Transverse colon (tissue), 4 donors: ENCODE data around the gene ATP11A. TPM values are rescaled to one million over a fixed set of nuclear protein-coding genes. Genes with fewer than 3 reads are reported as not detected.

Experiments used
- DNase-seq: peaks from one replicate; pipeline ENCODE4 v3.0.0-alpha.2; 2019
- H3K27ac ChIP-seq, 4 donors: fragments of 200-600 bp; sonication (generic); 2 replicates each; pipeline ENCODE4 v1.5.1; 2016 to 2018; ENCODE audit warnings: inconsistent platforms in 4 of 4
- H3K27me3 ChIP-seq: fragments of 200-600 bp; sonication (generic); 2 replicates; pipeline ENCODE4 v1.5.1; 2017; ENCODE audit warnings: inconsistent platforms
- H3K36me3 ChIP-seq, 4 donors: fragments of 200-600 bp; sonication (generic); 2 replicates each; pipeline ENCODE4 v1.5.1; 2017 to 2019; ENCODE audit warnings: inconsistent platforms in 4 of 4
- H3K4me1 ChIP-seq, 4 donors: fragments of 200-600 bp; sonication (generic); 2 replicates each; pipeline ENCODE4 v1.5.1; 2017 to 2020; ENCODE audit warnings: inconsistent platforms in 4 of 4
- H3K4me3 ChIP-seq, 4 donors: fragments of 200-600 bp; sonication (generic); 1 replicate in 1 of 4; 2 replicates in 3 of 4; pipeline versions ENCODE4 v1.5.1 to v1.6.1; 2017 to 2019; ENCODE audit warnings: inconsistent platforms in 4 of 4
- H3K9me3 ChIP-seq, 2 donors: fragments of 200-600 bp; sonication (generic); 2 replicates each; pipeline ENCODE4 v1.5.1; 2017 to 2019; ENCODE audit warnings: inconsistent platforms in 2 of 2
- EP300 ChIP-seq: sonication (generic); formaldehyde crosslinking; IDR thresholded peaks from one replicate; pipeline ENCODE4 v1.6.1; 2017; ENCODE audit warnings: antibody characterized with exemption, low read depth
- POLR2A ChIP-seq: fragments of 450-650 bp; IDR thresholded peaks from one replicate; pipeline ENCODE4 v1.6.1; 2016; ENCODE audit warnings: antibody characterized with exemption, mild to moderate bottlenecking, moderate library complexity
- POLR2AphosphoS5 ChIP-seq, 3 donors: sonication (generic); formaldehyde crosslinking; IDR thresholded peaks; one replicate each; pipeline ENCODE4 v1.6.1; 2016; ENCODE audit warnings: antibody characterized with exemption in 3 of 3
- WGBS, 2 donors: methylation state at CpG; one replicate each; pipeline ENCODE4 v1.1.5; 2018; ENCODE audit warnings: low coverage in 1 of 2; 5-methylcytosine and 5-hydroxymethylcytosine counted together
- in situ Hi-C, 4 donors: fragments of 200-750 bp; cut with MboI; loops; one replicate each; pipeline versions ENCODE4 v1.15.0 to v1.15.1; 2017; ENCODE audit warnings: low sequenced_read_pairs in 3 of 4, low pct_ligation_motif_present in 1 of 4, low pct_unique_long_range_greater_than_20kb in 1 of 4
- intact Hi-C: fragments of 100-400 bp; cut with DNase I; formaldehyde crosslinking; loops from one replicate; pipeline ENCODE4 v1.15.1; 2023; ENCODE audit warnings: low total_unique reads
- total RNA-seq, 4 donors: library from RNA; depleted of rRNA; stranded (reverse); fragments of >200 nt; gene quantifications; one replicate each; pipeline ENCODE4 v1.1.0, GENCODE V29; 2016
- TF ChIP-seq, protein P1 (sequence below), 5 experiments: fragments of 200-600 bp in 3 of 5; fragments of 450-650 bp in 2 of 5; sonication (generic) in 3 of 5; IDR thresholded peaks; 1 replicate in 2 of 5; 2 replicates in 3 of 5; pipeline ENCODE4 v1.5.1; 2016 to 2017; ENCODE audit warnings: antibody characterized with exemption in 5 of 5, inconsistent platforms in 3 of 5, mild to moderate bottlenecking in 2 of 5, moderate library complexity in 1 of 5

ATP11A gene
- total RNA-seq, 4 donors from 2014 or later = 10.2 to 17.5 (median 13.3) TPM

GRCh38 chr13:112761701-112762689 is 72.2 kb downstream of the ATP11A start:
- Histone ChIP-seq H3K36me3 (no peaks in the 10 kb centered on the region), H3K27me3 (no peaks in the 10 kb centered on the region), H3K4me3 (no peak overlapping the region), H3K4me1 (no peaks in the 10 kb centered on the region), H3K9me3 (no peaks in the 10 kb centered on the region), H3K27ac (no peak overlapping the region)
- in situ Hi-C loops (no loop called here), intact Hi-C loops (no loop called here)
- DNase-seq = no peak
- TF ChIP-seq POLR2AphosphoS5 (IDR thresholded peaks at IDR 0.05) (no peak), EP300 (no peak)
- 89 to 100% methylated on average over 3 to 21 of the region's 21 CpGs for WGBS, 2 donors

GRCh38 chr13:112762690-112763080 is 72.8 kb downstream of the ATP11A start:
- H3K36me3 ChIP-seq = no peaks in the 10 kb centered on the region
- DNase-seq = no peak
- no peaks in the 10 kb centered on the region for H3K9me3 ChIP-seq
- H3K27ac ChIP-seq = no peak overlapping the region
- in situ Hi-C loops = no loop called here
- no peak overlapping the region for H3K4me3 ChIP-seq
- no peaks in the 10 kb centered on the region for H3K27me3 ChIP-seq
- peaks cover 0 to 2% (median 0%) of the 10 kb centered on the region in 4 donors for H3K4me1 ChIP-seq
- intact Hi-C loops = no loop called here
- TF ChIP-seq EP300 (no peak), POLR2AphosphoS5 (IDR thresholded peaks at IDR 0.05) (no peak), POLR2A (no peak)
- TF ChIP-seq, protein P1, sequence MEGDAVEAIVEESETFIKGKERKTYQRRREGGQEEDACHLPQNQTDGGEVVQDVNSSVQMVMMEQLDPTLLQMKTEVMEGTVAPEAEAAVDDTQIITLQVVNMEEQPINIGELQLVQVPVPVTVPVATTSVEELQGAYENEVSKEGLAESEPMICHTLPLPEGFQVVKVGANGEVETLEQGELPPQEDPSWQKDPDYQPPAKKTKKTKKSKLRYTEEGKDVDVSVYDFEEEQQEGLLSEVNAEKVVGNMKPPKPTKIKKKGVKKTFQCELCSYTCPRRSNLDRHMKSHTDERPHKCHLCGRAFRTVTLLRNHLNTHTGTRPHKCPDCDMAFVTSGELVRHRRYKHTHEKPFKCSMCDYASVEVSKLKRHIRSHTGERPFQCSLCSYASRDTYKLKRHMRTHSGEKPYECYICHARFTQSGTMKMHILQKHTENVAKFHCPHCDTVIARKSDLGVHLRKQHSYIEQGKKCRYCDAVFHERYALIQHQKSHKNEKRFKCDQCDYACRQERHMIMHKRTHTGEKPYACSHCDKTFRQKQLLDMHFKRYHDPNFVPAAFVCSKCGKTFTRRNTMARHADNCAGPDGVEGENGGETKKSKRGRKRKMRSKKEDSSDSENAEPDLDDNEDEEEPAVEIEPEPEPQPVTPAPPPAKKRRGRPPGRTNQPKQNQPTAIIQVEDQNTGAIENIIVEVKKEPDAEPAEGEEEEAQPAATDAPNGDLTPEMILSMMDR (IDR thresholded peaks at IDR 0.05) = no peak
- 95 to 98% methylated on average over 8 to 19 of the region's 19 CpGs for WGBS, 2 donors

DNA sequence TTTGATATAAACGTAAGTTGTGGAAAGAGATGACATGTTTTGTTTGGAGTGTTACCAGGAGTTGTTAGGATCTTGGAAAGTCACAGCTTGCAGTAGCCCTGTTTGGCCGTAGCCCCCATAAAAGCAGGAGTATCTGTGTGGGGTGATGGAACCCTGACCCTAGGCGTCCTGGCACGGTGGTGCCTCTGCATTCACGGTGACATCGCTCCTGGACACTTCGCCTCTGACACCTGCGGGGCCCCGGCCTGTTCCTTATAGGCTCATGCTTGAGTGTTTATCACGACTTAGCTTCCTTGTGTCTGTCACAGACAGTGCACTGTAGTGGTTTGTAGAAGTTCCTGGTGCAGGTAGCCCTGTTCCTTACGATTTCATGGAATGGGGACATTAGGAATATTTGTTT is 74.2 kb downstream of the ATP11A start:
- 80 to 91% methylated on average over 1 to 11 of the region's 11 CpGs for WGBS, 2 donors
- no peaks in the 10 kb centered on the region for H3K36me3 ChIP-seq
- in situ Hi-C loops = no loop called here
- intact Hi-C loops = no loop called here
- H3K9me3 ChIP-seq = no peaks in the 10 kb centered on the region
- DNase-seq = no peak
- H3K4me1 ChIP-seq = peaks cover 0 to 5% (median 0%) of the 10 kb centered on the region in 4 donors
- TF ChIP-seq EP300 = no peak
- no peak for TF ChIP-seq POLR2A
- no peak for TF ChIP-seq POLR2AphosphoS5 (IDR thresholded peaks at IDR 0.05)
- TF ChIP-seq, protein P1 (IDR thresholded peaks at IDR 0.05) = no peak
- H3K27ac ChIP-seq = no peak overlapping the region
- H3K27me3 ChIP-seq = no peaks in the 10 kb centered on the region
- no peak overlapping the region for H3K4me3 ChIP-seq

DNA sequence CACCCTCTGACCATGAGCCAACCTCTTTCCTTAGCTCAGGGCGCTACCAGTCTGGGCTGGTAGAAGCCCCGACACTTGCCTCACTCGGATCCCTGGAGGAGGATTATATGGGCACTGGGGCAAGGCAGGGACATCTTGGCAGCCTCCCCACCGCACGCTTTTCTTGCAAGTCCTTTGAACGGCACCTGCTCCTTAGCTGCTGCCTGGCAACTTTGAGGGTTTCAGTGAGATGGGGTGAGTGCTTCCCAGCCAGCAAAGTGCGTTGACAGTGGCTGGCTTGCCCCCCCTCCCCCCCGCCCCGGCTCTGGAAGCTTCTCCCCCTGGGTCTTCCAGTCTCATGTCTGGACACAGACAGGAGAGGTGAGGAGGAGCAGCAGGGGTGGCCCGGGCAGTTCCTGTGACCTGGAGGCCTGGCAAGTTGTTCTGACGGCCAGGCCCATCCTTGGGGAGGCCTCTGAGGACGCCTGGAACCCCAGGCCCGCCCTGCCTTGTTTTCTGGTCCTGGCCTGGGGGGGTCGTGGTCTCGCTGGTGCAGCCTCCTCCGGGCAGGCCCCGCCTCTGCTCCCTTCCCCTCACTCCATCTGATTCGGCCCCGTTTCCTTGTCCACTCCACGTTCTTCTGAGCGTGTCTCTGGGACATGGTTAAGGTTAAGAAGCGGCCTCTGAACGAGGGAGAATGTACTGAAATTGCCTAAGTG is 75.2 kb downstream of the ATP11A start:
- no peak overlapping the region for H3K27ac ChIP-seq
- H3K4me3 ChIP-seq = no peak overlapping the region
- peaks cover 0 to 5% (median 0%) of the 10 kb centered on the region in 4 donors for H3K4me1 ChIP-seq
- intact Hi-C loops (no loop called here), in situ Hi-C loops (no loop called here)
- no peak for DNase-seq
- no peaks in the 10 kb centered on the region for H3K27me3 ChIP-seq
- no peaks in the 10 kb centered on the region for H3K9me3 ChIP-seq
- H3K36me3 ChIP-seq = no peaks in the 10 kb centered on the region
- TF ChIP-seq, protein P1 (IDR thresholded peaks at IDR 0.05) = no peak
- TF ChIP-seq POLR2A (no peak), EP300 (no peak), POLR2AphosphoS5 (IDR thresholded peaks at IDR 0.05) (no peak)
- 85 to 96% methylated on average over 4 to 17 of the region's 23 CpGs for WGBS, 2 donors
